Dermis blood vessel endothelial cell (primary cell): ENCODE measurements around the gene TMEM252. TPM values are rescaled to one million over a fixed set of nuclear protein-coding genes. Genes with fewer than 3 reads are reported as not detected.

Experiments used
- DNase-seq: peaks from one replicate; pipeline ENCODE4 v3.0.0; 2010
- total RNA-seq: library from RNA; depleted of rRNA; stranded (reverse); fragments of >200 nt; gene quantifications from 2 replicates; pipeline ENCODE4 v1.2.3, GENCODE V29; 2014

TMEM252 gene
- total RNA-seq, 1 donor from 2014 or later, result 0.51 TPM

DNA sequence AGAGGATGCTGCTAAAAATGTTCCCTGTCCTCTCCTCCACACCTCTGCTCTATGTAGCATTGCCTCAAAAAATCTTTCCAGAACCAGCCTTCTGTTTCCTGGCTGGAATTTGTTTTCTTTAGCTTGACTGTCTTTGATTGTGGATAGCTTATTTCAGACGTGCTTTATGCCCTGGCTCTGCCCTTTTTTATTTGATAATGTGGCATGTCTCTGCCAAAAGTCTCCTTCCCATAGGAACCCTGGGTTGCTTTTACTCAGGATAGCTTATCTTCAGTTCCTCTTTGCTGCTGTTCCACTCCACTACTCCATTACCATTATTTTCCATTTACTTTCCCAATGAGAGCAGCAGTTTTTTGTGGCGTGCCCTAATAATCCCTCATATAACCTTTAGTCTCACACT, 885 bp upstream of the TMEM252 start:
- no peak for DNase-seq

DNA sequence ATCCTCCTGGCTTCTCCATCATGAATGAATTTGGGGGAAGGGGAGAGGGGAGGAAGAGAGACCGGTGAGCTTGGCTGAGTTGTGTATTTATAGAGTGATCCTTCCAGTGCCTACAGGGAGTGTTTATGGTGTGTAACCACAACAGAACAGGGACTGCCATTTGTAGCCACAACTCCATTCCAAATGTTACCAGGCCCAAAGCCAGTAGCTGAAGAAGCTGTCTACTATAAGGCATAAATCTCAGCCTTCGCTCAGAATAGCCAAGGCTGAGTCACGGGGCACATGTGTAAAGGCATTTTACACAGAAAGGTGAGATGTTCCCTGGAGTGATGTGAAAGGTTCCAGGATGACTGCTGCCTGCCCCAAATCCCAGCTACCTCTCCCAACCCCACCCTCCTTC, 2.5 kb downstream of the TMEM252 start:
- DNase-seq, result no peak

DNA sequence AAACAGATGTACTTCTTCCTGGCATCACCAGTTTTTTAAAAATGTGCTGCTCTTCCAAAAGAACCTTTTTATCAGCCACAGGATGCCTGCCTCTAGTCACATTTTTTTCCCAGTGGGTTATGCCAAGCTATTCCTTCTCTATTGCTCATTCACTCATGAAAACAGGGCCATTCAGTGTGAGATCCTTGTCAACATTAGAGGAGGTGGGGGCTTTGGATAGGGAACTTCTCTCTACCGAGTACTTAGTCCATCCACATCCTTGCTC, 3.1 kb downstream of the TMEM252 start:
- DNase-seq, result no peak

DNA sequence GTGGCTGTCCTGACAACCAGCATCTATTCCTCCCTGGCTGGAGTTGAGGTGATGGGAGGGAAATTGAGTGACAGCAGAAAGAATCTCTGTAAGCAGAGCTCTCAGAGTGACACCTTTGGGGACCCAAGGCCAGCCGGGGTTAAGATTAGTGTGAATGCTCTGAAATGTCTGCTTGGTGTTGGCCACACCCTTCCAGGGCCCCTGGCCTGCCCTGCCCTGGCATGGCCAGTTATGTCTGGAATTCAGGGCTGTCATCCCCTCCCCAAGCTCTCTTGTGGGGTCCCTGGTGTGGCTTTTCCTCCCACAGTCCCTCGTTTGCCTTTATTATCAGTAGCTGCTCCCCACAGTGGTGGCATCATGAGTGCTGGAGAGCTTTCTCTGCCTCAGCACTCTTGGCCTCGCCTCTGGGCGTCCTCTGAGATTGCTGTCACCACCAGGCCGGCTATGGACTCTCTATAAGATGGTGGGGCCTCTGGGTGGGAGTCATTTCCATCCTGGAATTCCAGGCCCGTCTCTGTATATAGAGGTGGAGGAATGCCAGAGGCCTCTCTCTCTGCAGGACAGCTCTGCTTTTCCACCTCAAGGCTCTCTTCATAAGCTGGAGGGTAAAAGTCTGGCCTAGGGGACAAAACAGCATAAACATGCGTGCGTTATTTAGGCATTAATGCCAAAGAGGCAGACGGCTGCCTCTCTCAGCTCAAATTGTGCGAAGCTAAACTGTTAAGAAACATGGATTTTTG, 3.6 kb downstream of the TMEM252 start:
- DNase-seq, result no peak

GRCh38 chr9:68533678-68534077, 7.0 kb downstream of the TMEM252 start:
- no peak for DNase-seq

DNA sequence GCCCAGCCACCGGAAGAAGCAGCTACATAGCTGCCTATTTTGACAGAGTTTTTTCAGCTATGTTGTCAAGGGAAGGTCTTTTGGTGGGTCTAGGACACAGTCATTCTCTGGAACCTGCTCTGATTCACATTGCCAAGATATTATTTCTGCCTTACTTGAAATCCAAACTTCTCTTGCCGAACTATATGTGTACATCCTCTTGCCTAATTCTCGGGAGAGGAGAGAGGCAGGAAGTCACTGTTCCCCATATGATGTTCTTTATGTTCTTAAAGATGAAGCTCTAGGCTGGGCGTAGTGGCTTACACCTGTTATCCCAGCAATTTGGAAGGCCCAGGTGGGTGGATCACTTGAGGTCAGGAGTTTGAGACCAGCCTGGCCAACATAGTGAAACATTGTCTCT, 8.6 kb downstream of the TMEM252 start:
- DNase-seq, result no peak

DNA sequence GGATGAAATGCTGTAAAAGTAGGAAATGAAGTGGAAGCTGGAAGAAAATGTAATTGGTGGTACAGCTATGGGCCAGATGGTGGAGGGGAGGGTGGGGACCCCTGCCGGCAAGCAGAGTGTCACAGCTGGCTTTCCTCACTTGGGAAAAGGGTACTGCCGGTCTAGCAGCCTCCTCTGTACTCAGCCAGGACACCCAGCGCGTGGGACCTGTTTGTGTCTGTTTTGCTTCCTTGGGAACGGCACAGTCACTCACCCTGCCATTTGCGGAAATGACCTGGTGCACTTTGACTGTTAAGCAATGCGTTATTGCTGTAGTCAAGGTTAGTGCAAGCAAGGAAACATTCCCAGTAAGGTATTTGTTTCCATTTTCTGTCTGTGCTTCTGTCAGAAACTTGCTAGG, 10.1 kb downstream of the TMEM252 start:
- no peak for DNase-seq

DNA sequence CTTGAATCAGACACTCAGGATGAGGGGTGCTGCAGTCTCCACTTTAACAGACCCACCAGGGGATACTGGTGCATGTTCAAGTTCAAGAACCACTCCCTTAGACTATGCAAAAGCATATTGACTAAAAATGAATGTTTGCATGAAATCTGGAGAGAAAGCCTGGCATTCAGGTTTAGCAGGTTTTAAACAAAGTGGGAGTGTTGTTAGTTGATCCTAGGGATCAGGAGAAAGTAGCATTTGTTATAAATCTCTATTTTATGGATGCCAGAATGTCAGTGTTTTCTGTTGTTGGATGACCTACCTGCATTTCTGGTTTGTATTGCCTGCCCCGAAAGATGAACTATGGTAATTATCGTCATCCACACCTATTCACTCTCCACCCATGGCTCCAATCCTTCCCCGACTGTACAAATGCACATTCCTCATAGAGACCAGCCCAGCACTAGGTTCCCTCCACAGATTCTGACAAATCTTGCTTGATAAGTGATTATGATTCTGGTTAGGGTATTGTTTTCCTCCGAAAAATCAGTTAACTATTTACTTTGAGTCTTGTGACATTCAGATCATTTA, 17.2 kb downstream of the TMEM252 start:
- no peak for DNase-seq

DNA sequence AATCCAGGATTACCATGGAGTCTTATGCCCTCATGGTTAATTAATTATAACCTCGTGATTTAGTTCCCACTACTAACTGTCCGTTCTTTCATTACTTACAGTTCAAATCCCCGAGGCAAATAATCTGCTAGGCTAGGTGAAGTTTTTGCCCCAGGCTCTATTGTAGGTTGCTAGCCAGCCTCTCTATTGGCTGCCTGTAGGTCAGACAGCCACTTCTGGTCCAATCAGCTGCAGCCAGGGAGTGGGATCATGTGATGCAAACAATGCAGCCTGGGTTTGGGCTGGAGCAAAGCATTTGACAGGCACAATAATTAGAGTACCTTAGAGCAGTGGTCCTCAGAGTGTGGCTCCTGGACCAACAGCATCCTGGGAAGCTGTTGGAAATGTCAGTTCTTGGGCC, 17.7 kb downstream of the TMEM252 start:
- DNase-seq, result no peak

DNA sequence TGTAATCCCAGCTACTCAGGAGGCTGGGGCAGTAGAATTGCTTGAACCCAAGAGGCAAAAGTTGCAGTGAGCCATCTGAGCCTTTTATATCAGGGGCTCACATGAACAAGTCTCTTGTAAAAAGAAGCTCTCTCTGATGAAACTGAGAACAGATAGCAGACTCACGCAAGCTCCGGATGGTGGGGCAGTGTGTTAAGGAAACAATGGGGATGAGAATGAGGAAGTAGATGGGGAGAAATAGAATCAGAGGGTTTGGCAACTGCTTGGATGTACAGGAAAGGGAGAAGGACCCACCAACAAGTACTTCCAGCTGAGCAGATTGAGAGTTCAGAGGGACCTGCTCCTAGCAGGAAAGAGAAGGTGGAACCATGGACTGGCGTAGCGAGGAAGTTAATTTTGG, 18.6 kb downstream of the TMEM252 start:
- no peak for DNase-seq

- no peak for DNase-seq
These were observed 25.2 kb downstream of the TMEM252 start for GRCh38 chr9:68515326-68516017.

- DNase-seq, result no peak
These were observed 26.7 kb downstream of the TMEM252 start for GRCh38 chr9:68513981-68514380.

GRCh38 chr9:68513385-68513784, 27.3 kb downstream of the TMEM252 start:
- no peak for DNase-seq

- DNase-seq, result no peak
These were observed 31.0 kb downstream of the TMEM252 start for GRCh38 chr9:68509689-68510088.

DNA sequence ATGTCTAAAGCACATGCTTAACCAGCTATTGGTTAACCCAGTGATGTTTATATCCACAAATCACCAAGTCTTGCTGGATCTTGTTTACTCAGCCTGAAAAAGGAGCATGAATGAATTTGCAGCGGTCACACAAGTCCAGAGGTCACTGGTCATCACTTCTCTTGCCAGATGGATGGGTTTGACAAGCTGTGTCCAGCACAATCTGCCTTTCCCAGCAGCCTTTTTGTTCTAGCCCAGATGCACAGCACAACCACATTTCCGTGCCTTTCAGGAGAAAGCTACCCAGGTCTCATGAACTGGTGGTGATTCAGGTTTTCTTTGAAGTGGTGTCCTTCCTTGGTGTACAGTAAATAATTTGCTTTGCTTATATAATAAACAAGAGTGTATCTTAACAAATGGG, 32.1 kb downstream of the TMEM252 start:
- no peak for DNase-seq

DNA sequence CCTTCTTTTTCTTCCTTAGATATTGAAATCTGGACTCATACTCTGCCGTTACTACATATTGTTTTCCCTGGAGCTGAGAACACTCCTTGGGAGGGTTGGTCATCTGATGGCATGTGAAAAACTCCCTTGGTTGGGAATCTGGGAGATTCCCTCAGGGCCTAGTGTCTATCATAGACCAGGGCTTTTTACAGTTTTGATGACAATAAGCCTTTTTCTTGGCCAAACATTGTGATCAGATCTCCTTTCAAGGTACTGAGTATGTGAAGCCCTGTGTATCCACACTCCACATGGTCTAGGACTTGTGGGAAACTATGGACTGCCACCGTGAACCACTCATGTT, 32.9 kb downstream of the TMEM252 start:
- DNase-seq, result no peak

GRCh38 chr9:68507130-68507805, 33.4 kb downstream of the TMEM252 start:
- DNase-seq, result peak; percentile 47

- no peak for DNase-seq
These were observed 34.1 kb downstream of the TMEM252 start for GRCh38 chr9:68506551-68506950.

DNA sequence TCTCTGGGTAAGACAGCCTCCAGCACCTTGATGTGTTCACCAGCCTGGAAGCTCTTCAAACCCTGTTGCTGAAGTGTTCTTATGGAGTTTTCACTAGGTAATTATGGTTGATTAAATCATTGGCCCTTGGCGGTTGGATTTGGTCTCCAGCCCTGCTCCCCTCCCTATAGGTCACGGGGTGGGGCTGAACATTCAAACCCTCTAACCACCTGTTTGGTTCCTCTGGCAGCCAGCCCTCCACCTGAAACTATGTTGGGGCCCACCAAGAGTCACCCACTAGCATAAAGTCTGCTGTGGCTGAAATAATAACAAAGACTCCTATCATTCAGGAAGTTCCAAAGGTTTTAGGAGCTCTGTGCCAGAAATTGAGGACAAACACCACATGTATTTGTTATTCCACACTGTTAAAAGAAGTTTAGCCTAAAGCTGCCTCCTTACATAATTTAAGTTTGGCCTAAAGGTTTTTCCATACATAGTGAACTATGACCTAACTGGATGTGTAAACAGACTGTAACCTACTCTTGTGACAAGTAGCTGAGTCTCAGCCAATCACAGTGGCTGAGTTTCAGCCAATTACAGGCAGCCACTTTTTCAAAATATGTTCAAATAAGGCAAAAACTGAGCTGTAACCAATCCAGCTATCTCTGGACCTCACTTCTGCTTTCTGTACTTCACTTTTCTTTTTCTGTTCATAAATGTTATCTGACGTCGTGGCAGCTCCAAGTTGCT, 34.8 kb downstream of the TMEM252 start:
- DNase-seq, result no peak

- DNase-seq, result no peak
These were observed 38.4 kb downstream of the TMEM252 start for GRCh38 chr9:68502279-68502678.

GRCh38 chr9:68500457-68501381, 40.0 kb downstream of the TMEM252 start:
- no peak for DNase-seq

DNA sequence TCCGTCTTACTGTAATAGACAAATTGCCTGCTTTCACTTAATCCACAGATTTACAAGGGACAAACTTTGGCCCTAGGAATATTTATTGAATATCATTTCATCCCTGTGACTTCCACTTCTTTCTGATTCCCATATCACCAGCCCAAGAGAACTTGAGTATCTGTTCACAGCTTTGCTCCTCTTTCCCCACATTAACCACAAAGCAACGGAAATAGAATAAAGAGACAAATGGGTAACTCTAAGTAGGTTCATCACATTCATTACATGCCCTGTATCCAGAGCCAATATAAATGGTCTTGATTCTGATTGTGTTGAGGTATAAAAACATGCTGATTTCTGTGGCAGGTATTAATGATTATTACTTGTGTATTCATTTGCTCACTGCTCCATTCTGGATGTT, 41.9 kb downstream of the TMEM252 start:
- DNase-seq, result no peak
